Panc1 (cell line): ENCODE data around the gene KRT76.

ENCODE experiments used
- POLR2AphosphoS5 ChIP-seq: IDR thresholded peaks from 2 replicates; pipeline ENCODE4 v1.6.1; 2012; ENCODE audit warnings: mild to moderate bottlenecking, low read depth, low read length, moderate library complexity
- SIN3A ChIP-seq: IDR thresholded peaks from 2 replicates; pipeline ENCODE4 v1.6.1; 2012; ENCODE audit warnings: low read depth, mild to moderate bottlenecking, low read length, moderate library complexity, borderline replicate concordance; ENCODE audit not compliant: insufficient read depth
- TF ChIP-seq, protein P1 (sequence below): fragments of 450-650 bp; IDR thresholded peaks from 2 replicates; pipeline ENCODE4 v1.5.1; 2017; ENCODE audit warnings: mild to moderate bottlenecking
- TF ChIP-seq, protein P2 (sequence below), 2 experiments: IDR thresholded peaks; 2 replicates each; pipeline ENCODE4 v1.6.1; 2011 to 2012; ENCODE audit warnings: low read depth in 2 of 2, control low read depth in 1 of 2, low read length in 1 of 2, mild to moderate bottlenecking in 1 of 2, moderate library complexity in 1 of 2; ENCODE audit not compliant: insufficient read depth in 1 of 2

DNA sequence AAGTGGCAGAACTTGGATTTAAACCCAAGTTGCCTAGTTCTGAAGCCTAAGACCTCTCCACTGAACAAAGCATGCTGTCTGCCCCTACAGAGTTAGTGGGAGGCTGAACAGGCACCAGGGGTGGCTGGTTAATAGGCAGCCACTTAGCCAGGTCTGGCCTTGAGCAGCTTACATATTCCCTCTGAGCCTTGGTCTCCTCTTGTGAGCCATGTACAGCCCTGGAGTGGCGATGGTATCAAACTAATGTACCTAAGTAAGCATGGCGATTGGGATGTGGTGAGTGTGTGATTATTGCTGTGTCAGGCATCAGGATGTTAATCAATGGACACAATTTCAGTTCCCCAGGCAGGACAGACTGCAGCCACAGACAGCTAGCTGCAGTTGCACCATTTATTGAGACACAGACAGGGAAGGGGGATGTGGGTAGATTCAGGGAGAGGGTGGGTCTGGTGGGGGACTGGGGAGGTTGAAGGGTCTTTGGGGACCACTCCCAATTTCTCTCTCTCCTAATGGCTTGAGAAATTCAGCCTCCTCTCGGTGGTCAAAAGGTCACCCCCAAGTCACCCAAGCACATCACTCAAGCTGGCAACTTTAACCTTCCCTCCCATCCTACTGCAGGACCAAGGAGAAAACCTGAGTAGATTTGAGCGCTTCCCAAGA, 44.1 kb upstream of the KRT76 start:
- TF ChIP-seq, protein P1, sequence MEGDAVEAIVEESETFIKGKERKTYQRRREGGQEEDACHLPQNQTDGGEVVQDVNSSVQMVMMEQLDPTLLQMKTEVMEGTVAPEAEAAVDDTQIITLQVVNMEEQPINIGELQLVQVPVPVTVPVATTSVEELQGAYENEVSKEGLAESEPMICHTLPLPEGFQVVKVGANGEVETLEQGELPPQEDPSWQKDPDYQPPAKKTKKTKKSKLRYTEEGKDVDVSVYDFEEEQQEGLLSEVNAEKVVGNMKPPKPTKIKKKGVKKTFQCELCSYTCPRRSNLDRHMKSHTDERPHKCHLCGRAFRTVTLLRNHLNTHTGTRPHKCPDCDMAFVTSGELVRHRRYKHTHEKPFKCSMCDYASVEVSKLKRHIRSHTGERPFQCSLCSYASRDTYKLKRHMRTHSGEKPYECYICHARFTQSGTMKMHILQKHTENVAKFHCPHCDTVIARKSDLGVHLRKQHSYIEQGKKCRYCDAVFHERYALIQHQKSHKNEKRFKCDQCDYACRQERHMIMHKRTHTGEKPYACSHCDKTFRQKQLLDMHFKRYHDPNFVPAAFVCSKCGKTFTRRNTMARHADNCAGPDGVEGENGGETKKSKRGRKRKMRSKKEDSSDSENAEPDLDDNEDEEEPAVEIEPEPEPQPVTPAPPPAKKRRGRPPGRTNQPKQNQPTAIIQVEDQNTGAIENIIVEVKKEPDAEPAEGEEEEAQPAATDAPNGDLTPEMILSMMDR = no peak
- TF ChIP-seq POLR2AphosphoS5 (no peak), SIN3A (no peak)
- TF ChIP-seq, protein P2, sequence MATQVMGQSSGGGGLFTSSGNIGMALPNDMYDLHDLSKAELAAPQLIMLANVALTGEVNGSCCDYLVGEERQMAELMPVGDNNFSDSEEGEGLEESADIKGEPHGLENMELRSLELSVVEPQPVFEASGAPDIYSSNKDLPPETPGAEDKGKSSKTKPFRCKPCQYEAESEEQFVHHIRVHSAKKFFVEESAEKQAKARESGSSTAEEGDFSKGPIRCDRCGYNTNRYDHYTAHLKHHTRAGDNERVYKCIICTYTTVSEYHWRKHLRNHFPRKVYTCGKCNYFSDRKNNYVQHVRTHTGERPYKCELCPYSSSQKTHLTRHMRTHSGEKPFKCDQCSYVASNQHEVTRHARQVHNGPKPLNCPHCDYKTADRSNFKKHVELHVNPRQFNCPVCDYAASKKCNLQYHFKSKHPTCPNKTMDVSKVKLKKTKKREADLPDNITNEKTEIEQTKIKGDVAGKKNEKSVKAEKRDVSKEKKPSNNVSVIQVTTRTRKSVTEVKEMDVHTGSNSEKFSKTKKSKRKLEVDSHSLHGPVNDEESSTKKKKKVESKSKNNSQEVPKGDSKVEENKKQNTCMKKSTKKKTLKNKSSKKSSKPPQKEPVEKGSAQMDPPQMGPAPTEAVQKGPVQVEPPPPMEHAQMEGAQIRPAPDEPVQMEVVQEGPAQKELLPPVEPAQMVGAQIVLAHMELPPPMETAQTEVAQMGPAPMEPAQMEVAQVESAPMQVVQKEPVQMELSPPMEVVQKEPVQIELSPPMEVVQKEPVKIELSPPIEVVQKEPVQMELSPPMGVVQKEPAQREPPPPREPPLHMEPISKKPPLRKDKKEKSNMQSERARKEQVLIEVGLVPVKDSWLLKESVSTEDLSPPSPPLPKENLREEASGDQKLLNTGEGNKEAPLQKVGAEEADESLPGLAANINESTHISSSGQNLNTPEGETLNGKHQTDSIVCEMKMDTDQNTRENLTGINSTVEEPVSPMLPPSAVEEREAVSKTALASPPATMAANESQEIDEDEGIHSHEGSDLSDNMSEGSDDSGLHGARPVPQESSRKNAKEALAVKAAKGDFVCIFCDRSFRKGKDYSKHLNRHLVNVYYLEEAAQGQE (IDR thresholded peaks at IDR 0.05; ENCODE audit: insufficient read depth in 1 of 2, low read depth in 2 of 2, low read length in 1 of 2) = no peak
